Gastrocnemius medialis (tissue), 4 donors: ENCODE measurements around the gene PRX. TPM values are rescaled to one million over a fixed set of nuclear protein-coding genes. Genes with fewer than 3 reads are reported as not detected.
"Not testable (repeated sequence)": the region's sequence is repeated elsewhere in the genome, so short reads cannot be mapped to it uniquely, and the experiment has no call there.

Source experiments
- ATAC-seq, 2 donors: fragments of 150-250 bp; one replicate each; pipeline ENCODE4 v1.9.1; 2016
- DNase-seq, 2 donors: peaks; one replicate each; pipeline ENCODE4 v3.0.0-alpha.2; 2019
- H3K27ac ChIP-seq, 4 donors: fragments of 200-600 bp; sonication (generic); 1 replicate in 1 of 4; 2 replicates in 3 of 4; pipeline ENCODE4 v1.5.1; 2016 to 2018; ENCODE audit warnings: mild to moderate bottlenecking in 2 of 4, moderate library complexity in 1 of 4
- H3K27me3 ChIP-seq, 3 donors: fragments of 200-600 bp; sonication (generic) in 2 of 3; 1 replicate in 1 of 3; 2 replicates in 2 of 3; pipeline versions ENCODE4 v1.5.1 to v1.6.0; 2016 to 2019; ENCODE audit warnings: mild to moderate bottlenecking in 1 of 3, moderate library complexity in 1 of 3
- H3K36me3 ChIP-seq, 2 donors: fragments of 200-600 bp; sonication (generic) in 1 of 2; one replicate each; pipeline ENCODE4 v1.5.1; 2017 to 2018
- H3K4me1 ChIP-seq, 2 donors: fragments of 200-600 bp; sonication (generic) in 1 of 2; one replicate each; pipeline ENCODE4 v1.5.1; 2016 to 2017; ENCODE audit warnings: mild to moderate bottlenecking in 2 of 2
- H3K4me3 ChIP-seq, 4 donors: fragments of 200-600 bp; sonication (generic) in 3 of 4; 1 replicate in 1 of 4; 2 replicates in 3 of 4; pipeline ENCODE4 v1.5.1; 2016 to 2019; ENCODE audit warnings: mild to moderate bottlenecking in 2 of 4
- H3K9me3 ChIP-seq, 3 donors: fragments of 200-600 bp; sonication (generic) in 2 of 3; 1 replicate in 1 of 3; 2 replicates in 2 of 3; pipeline ENCODE4 v1.5.1; 2016 to 2019
- CTCF ChIP-seq, 5 experiments: fragments of 450-650 bp in 3 of 5; fragments of 200-600 bp in 2 of 5; sonication (generic) in 2 of 5; IDR thresholded peaks in 4 of 5; conservative IDR thresholded peaks in 1 of 5; 1 replicate in 4 of 5; 2 replicates in 1 of 5; pipeline ENCODE4 v1.5.1; 2016 to 2019; ENCODE audit warnings: antibody characterized with exemption in 5 of 5, mild to moderate bottlenecking in 3 of 5, moderate library complexity in 3 of 5
- POLR2A ChIP-seq, 2 donors: fragments of 450-650 bp; IDR thresholded peaks; one replicate each; pipeline ENCODE4 v1.6.1; 2017; ENCODE audit warnings: antibody characterized with exemption in 2 of 2, mild to moderate bottlenecking in 2 of 2, moderate library complexity in 2 of 2
- in situ Hi-C, 4 donors: fragments of 200-750 bp; cut with MboI; loops; one replicate each; pipeline versions ENCODE4 v1.15.0 to v1.8.0; 2017; ENCODE audit warnings: low sequenced_read_pairs in 4 of 4
- intact Hi-C: fragments of 100-400 bp; cut with DNase I; formaldehyde crosslinking; loops from one replicate; pipeline ENCODE4 v1.15.1; 2023; ENCODE audit warnings: low total_unique reads
- total RNA-seq, 4 donors: library from RNA; depleted of rRNA; stranded (reverse); fragments of >200 nt; gene quantifications; one replicate each; pipeline versions ENCODE4 v1.1.0 to v1.2.3, GENCODE V29; 2016

PRX gene
- total RNA-seq, 4 donors from 2014 or later = 2.4 to 4.2 (median 3.2) TPM

- ATAC-seq = no peak
Measured at GRCh38 chr19:40370997-40371801, 42.0 kb downstream of the PRX start.

GRCh38 chr19:40370253-40370652 lies 42.9 kb downstream of the PRX start:
- peaks cover 0 to 59% of the 10 kb centered on the region in 2 donors for H3K36me3 ChIP-seq
- in situ Hi-C loops, ATAC-seq, intact Hi-C loops, DNase-seq, H3K27ac ChIP-seq, H3K9me3 ChIP-seq, H3K4me1 ChIP-seq, H3K4me3 ChIP-seq, H3K27me3 ChIP-seq: not testable (repeated sequence)

More at GRCh38 chr19:40370997-40371801, 42.0 kb downstream of the PRX start:
- Histone ChIP-seq H3K27me3 (no peaks in the 10 kb centered on the region), H3K4me3 (no peak overlapping the region), H3K4me1 (peaks cover 8 to 10% of the 10 kb centered on the region in 2 donors), H3K27ac (no peak overlapping the region), H3K36me3 (peaks cover 0 to 62% of the 10 kb centered on the region in 2 donors), H3K9me3 (no peaks in the 10 kb centered on the region)
- in situ Hi-C loops (no loop called here), intact Hi-C loops (no loop called here)
- no peak for TF ChIP-seq POLR2A (IDR thresholded peaks at IDR 0.05)
- no peak for TF ChIP-seq CTCF (IDR thresholded peaks at IDR 0.05 in 4 of 5, conservative IDR thresholded peaks at IDR 0.05 in 1 of 5)
- no peak for DNase-seq

- TF ChIP-seq CTCF (IDR thresholded peaks at IDR 0.05 in 4 of 5, conservative IDR thresholded peaks at IDR 0.05 in 1 of 5) (no peak), POLR2A (IDR thresholded peaks at IDR 0.05) (no peak)
- peaks cover 0 to 55% of the 10 kb centered on the region in 2 donors for H3K36me3 ChIP-seq
Measured at GRCh38 chr19:40369797-40370196, 43.4 kb downstream of the PRX start.

GRCh38 chr19:40367577-40368434 lies 45.4 kb downstream of the PRX start:
- peak in 1 of 2 donors; percentile 64 for ATAC-seq
- Histone ChIP-seq H3K4me3 (no peak overlapping the region), H3K27me3 (no peaks in the 10 kb centered on the region), H3K4me1 (peaks cover 8 to 10% of the 10 kb centered on the region in 2 donors), H3K9me3 (no peaks in the 10 kb centered on the region), H3K27ac (peak overlapping the region in 3 of 4 donors; percentile 6 to 45 (median 35)), H3K36me3 (peaks cover 0 to 35% of the 10 kb centered on the region in 2 donors)
- intact Hi-C loops (no loop called here), in situ Hi-C loops (no loop called here)
- no peak for TF ChIP-seq CTCF (IDR thresholded peaks at IDR 0.05 in 4 of 5, conservative IDR thresholded peaks at IDR 0.05 in 1 of 5)
- TF ChIP-seq POLR2A (IDR thresholded peaks at IDR 0.05) = no peak
- DNase-seq = peak in 1 of 2 donors; percentile 46

More at GRCh38 chr19:40369797-40370196, 43.4 kb downstream of the PRX start:
- peaks cover 8 to 10% of the 10 kb centered on the region in 2 donors for H3K4me1 ChIP-seq
- H3K27ac ChIP-seq = no peak overlapping the region
- H3K27me3 ChIP-seq = no peaks in the 10 kb centered on the region
- intact Hi-C loops (no loop called here), in situ Hi-C loops (no loop called here)
- DNase-seq (no peak), ATAC-seq (no peak)
- no peaks in the 10 kb centered on the region for H3K9me3 ChIP-seq
- H3K4me3 ChIP-seq = no peak overlapping the region
